T-helper 17 cell (primary cell): Measurements from ENCODE around the gene CARTPT. TPM values are rescaled to one million over a fixed set of nuclear protein-coding genes. Genes with fewer than 3 reads are reported as not detected.

Source experiments
- ATAC-seq: fragments of 150-1000 bp; cut with Tn5 transposase; 2 replicates; pipeline ENCODE4 v1.10.0; 2021; ENCODE audit warnings: mild to moderate bottlenecking, moderate library complexity
- DNase-seq, 3 donors: peaks; one replicate each; pipeline versions ENCODE4 v3.0.0 to v3.0.0-alpha.2; 2020 to 2021
- H3K9me3 ChIP-seq: one replicate; pipeline ENCODE4 v1.7.0; 2013; ENCODE audit warnings: low read length, mild to moderate bottlenecking; ENCODE audit not compliant: control insufficient read depth, poor library complexity, severe bottlenecking
- H3K27ac Mint-ChIP-seq: one replicate; pipeline ENCODE4 v1.8.0; 2022; ENCODE audit warnings: mild to moderate bottlenecking, moderate library complexity, mixed read lengths
- H3K27me3 Mint-ChIP-seq: one replicate; pipeline ENCODE4 v1.8.0; 2022; ENCODE audit warnings: mixed read lengths
- H3K36me3 Mint-ChIP-seq: one replicate; pipeline ENCODE4 v1.8.0; 2022; ENCODE audit warnings: low read depth, mixed read lengths
- H3K4me1 Mint-ChIP-seq: one replicate; pipeline ENCODE4 v1.8.0; 2022; ENCODE audit warnings: mild to moderate bottlenecking, mixed read lengths
- H3K4me3 Mint-ChIP-seq: one replicate; pipeline ENCODE4 v1.8.0; 2022; ENCODE audit warnings: mild to moderate bottlenecking, moderate library complexity, mixed read lengths
- total RNA-seq, 4 donors: library from RNA in 2 of 4; stranded (reverse) in 2 of 4; gene quantifications; one replicate each; pipeline ENCODE4 v1.2.3 and lab custom pipeline; 2022 to 2026

The CARTPT gene
- total RNA-seq (not detected), total RNA-seq (lab: John Stamatoyannopoulos, UW) (0 reads per million in 2 donors)

DNA sequence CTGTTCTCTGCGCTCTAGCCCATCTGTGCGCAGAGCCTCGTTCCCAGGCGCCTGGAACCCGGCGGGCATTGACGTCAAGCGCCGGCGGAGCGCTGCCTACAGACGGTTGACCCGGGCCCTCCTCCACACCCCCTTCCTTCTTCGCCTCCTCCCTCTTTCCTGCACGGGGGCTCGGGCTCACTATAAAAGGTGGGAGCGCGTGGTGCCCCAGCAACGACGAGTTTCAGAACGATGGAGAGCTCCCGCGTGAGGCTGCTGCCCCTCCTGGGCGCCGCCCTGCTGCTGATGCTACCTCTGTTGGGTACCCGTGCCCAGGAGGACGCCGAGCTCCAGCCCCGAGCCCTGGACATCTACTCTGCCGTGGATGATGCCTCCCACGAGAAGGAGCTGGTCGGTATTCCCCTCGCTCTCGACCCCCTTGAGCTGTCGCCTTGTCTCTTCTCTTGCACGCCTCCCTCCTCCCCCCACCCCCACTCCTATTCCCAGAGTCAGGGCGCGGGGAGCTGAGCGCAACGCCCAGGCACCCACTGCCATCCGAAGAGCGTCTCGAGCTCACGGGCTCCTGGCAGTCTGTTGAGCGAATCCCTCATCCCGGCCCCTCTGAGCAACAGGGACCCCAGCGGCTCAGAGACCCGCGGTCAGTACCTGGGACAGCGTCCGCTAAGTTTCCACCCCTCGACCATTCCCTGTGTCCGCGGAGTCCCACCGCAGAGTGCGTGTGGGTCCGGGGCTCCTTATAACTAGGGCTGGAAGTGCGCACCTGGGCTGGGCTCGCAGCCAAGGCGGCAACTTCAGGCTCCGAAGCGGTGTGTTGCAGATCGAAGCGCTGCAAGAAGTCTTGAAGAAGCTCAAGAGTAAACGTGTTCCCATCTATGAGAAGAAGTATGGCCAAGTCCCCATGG, at the start of gene CARTPT:
Gene CARTPT, plus strand, starts transcription at position 213 of the 902 bp plus-strand sequence. Its CDS starts 19 bp downstream, at position 232.
- H3K27ac Mint-ChIP-seq = no peak within 1 kb of the TSS
- peaks cover 84% of the 10 kb centered on the region for H3K27me3 Mint-ChIP-seq
- H3K36me3 Mint-ChIP-seq = no peaks in the 10 kb centered on the region
- no peak within 1 kb of the TSS for H3K4me3 Mint-ChIP-seq
- no peaks in the 10 kb centered on the region for H3K9me3 ChIP-seq
- ATAC-seq = no peak
- no peaks in the 10 kb centered on the region for H3K4me1 Mint-ChIP-seq
- DNase-seq = no peak

DNA sequence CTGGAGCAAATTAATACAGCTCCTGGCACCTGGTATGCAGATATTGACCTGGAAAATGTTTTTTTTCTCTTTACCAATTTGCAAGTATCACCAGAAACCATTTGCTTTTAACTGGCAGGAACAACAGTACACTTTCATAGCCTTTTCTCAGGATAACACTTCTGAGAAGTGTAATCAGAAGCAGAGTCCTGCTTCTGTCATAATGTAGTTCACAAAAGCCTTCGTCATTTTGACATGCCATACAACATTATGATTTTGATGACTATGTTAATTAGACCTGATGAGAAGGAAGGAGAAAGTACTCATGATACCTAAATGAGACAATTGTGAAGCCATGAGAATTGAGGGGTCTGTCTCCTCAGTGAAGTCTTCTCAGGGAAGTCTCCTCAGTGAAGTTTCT, 41.1 kb upstream of the CARTPT start:
- DNase-seq = no peak
- H3K9me3 ChIP-seq = no peaks in the 10 kb centered on the region
- peaks cover 3% of the 10 kb centered on the region for H3K36me3 Mint-ChIP-seq
- H3K4me1 Mint-ChIP-seq = no peaks in the 10 kb centered on the region
- H3K4me3 Mint-ChIP-seq = no peak overlapping the region
- H3K27me3 Mint-ChIP-seq = peaks cover 29% of the 10 kb centered on the region
- ATAC-seq = no peak
- H3K27ac Mint-ChIP-seq = no peak overlapping the region

DNA sequence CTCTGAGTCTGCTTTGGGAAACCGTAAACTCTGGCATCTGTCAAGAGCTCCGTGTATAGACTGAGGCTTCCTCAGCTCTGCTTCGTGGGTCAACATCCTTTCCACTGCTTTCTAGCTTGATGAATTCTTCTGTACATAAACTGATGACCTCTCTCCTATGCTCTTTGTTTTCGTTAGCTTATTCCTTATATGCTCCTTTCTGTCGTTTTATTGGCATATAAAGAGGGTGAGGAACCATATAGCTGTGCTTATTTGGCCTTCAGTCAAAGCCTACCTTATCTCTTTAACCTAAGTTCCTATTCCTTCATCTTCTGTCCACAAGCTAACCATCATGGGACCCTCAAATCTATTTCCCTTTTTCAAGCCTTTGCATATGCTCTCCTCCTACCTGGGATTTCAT, 39.4 kb upstream of the CARTPT start:
- Mint-ChIP-seq H3K4me1 (no peaks in the 10 kb centered on the region), H3K27me3 (peaks cover 28% of the 10 kb centered on the region), H3K27ac (no peak overlapping the region), H3K36me3 (peaks cover 3% of the 10 kb centered on the region), H3K4me3 (no peak overlapping the region)
- DNase-seq = no peak
- ATAC-seq = no peak
- H3K9me3 ChIP-seq = no peaks in the 10 kb centered on the region

DNA sequence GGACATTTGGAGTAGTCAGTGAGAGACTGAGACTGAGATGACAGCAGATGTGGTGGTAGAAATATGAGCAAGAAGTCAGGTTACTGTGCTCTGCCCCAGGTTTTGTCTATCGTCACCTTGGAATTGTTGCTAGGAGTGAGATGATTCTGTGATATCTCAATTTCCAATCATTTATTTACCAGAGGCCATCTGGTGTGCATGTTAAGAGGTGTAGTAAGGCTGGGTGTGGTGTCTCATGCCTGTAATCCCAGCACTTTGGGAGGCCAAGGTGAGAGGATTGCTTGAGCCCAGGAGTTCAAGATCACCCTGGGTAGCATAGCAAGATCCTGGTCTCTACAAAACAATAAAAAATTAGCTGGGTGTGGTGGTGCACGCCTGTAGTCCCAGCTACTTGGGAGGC, 38.6 kb upstream of the CARTPT start:
- ATAC-seq (no peak), DNase-seq (no peak)
- H3K9me3 ChIP-seq = no peaks in the 10 kb centered on the region
- Mint-ChIP-seq H3K4me1 (no peaks in the 10 kb centered on the region), H3K36me3 (peaks cover 3% of the 10 kb centered on the region), H3K27ac (no peak overlapping the region), H3K27me3 (peaks cover 28% of the 10 kb centered on the region), H3K4me3 (no peak overlapping the region)

DNA sequence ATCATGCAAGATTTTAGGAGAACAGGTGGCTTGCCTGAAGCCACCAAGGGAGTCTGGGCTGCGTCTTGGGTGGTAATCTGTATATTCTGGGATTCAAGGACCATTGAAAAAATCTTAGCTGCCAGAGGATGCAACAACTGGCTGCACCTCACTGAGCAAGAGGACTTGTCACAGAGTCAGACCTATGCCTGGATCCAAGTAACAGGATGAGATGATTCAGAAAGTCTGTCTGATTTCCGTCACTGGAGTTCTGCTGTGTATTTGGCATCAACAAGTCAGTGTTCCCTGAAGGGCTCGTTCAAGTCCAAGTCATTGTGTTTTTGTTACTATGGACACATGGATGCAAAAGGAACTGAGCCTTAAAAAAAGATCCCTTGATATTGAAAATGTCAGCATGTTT, 37.8 kb upstream of the CARTPT start:
- DNase-seq = no peak
- no peaks in the 10 kb centered on the region for H3K9me3 ChIP-seq
- Mint-ChIP-seq H3K4me1 (no peaks in the 10 kb centered on the region), H3K36me3 (peaks cover 3% of the 10 kb centered on the region), H3K27me3 (peaks cover 28% of the 10 kb centered on the region), H3K27ac (no peak overlapping the region), H3K4me3 (no peak overlapping the region)
- ATAC-seq = no peak

DNA sequence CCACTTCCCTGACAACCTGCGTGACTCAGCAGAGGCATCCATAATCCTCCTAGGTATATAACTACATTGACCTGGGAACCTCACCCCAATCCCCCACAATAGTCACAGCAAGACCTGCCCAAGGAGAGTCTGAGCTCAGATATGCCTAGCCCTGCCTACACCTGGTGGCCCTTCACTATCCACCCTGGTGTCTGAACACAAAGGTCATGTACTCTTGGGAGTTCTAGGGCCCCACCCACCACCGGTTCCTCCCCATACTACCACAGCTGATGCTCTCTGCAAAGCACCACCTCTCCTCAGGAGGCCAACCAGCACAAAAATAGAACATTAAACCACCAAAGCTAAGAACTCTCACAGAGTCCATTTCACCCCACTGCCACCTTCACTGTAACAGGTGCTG, 34.8 kb upstream of the CARTPT start:
- DNase-seq (no peak), ATAC-seq (no peak)
- Mint-ChIP-seq H3K27ac (no peak overlapping the region), H3K4me1 (no peaks in the 10 kb centered on the region), H3K4me3 (no peak overlapping the region), H3K27me3 (peaks cover 15% of the 10 kb centered on the region), H3K36me3 (peaks cover 3% of the 10 kb centered on the region)
- no peaks in the 10 kb centered on the region for H3K9me3 ChIP-seq

DNA sequence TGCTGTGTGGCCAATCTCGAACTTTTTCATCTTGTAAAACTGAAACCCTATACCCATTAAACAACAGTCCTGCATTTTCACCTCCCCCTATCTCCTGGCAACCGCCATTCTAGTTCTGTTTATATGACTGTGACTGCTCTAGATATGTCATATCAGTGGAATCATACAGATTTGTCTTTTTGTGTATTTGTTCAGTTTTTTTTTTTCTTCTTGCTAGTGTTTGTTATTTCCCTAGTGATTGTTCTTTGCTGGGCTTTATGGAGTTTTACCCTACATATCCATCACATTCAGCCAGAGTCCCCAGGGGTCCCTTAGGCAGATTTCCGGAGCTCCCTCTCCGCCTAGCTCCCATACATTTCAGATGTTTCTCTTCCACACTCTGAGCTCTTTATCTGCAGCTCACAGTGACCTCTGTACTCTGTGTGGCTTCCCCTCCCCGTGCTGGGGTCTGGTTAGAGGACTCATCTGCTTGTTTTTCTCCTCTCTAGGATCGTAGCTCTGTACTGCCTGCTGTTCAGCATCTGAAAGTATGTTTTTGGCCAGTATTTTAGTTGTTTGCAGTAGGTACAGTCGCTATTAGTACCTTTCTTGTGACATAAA, 25.1 kb upstream of the CARTPT start:
- DNase-seq = no peak
- Mint-ChIP-seq H3K36me3 (no peaks in the 10 kb centered on the region), H3K4me1 (peaks cover 6% of the 10 kb centered on the region), H3K27me3 (peaks cover 10% of the 10 kb centered on the region), H3K4me3 (no peak overlapping the region), H3K27ac (no peak overlapping the region)
- ATAC-seq = no peak
- no peaks in the 10 kb centered on the region for H3K9me3 ChIP-seq

DNA sequence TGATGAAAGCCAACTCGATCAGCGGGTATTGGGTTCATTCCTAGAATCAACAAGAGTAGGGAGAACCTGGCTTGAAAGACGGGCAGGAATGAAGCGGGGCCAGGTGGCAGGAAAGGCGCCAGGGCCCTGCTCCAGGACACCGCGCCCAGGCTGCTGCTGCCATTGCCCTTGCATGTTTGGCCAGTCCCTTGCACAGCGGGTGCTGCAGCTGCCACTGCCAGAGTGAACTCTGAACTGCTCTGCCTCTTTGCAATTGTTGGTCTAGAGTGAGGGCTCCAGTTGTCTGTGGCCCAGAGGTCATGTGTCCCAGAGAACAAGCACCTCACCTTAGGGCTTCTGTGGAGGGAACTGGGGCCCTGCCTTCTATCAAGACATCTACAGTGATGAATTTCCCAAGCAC, 24.0 kb upstream of the CARTPT start:
- peaks cover 10% of the 10 kb centered on the region for H3K27me3 Mint-ChIP-seq
- no peak overlapping the region for H3K4me3 Mint-ChIP-seq
- no peaks in the 10 kb centered on the region for H3K36me3 Mint-ChIP-seq
- no peak for ATAC-seq
- H3K9me3 ChIP-seq = no peaks in the 10 kb centered on the region
- H3K4me1 Mint-ChIP-seq = peaks cover 6% of the 10 kb centered on the region
- no peak for DNase-seq
- H3K27ac Mint-ChIP-seq = no peak overlapping the region

DNA sequence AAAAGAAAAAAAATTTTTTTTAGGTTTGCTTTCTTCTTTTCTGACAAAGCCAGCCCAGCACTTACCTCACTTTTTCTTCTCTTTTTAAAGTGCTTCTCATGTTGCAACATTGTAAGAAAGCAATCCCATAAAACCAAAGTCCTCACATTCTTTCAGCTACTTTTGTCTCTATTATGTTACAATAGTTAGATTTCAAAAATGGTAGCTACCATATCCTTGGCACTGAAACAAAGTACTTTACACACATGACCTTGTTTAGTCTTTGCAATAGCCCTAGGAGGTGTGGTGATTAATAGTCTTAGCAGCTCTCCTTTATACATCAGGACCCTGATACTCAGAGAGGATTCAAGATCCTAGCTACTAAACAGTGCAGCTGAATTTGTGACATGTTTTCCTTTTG, 23.5 kb upstream of the CARTPT start:
- ATAC-seq = no peak
- H3K27me3 Mint-ChIP-seq = peaks cover 10% of the 10 kb centered on the region
- no peaks in the 10 kb centered on the region for H3K36me3 Mint-ChIP-seq
- H3K4me1 Mint-ChIP-seq = peaks cover 6% of the 10 kb centered on the region
- H3K9me3 ChIP-seq = no peaks in the 10 kb centered on the region
- no peak for DNase-seq
- no peak overlapping the region for H3K27ac Mint-ChIP-seq
- no peak overlapping the region for H3K4me3 Mint-ChIP-seq

DNA sequence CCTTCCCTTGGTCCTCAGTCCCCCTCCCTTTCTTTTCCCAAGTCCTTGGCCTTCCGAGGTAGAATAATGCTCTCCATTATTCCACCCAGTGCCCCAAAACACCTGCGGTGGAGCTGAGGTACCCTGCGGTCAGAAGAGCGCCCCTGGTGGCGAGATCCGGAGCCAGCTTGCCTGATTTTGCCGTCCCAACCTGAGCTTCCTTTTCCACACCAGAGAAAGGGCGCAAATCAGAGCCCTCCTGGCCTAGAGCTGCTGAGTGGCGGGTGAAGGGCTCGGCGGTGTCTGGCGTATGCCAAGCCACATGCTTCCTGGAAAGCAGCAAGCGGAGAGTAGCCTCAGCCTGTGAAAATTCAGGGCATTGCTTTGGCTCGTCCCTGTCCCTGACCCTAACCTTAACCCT, 21.1 kb upstream of the CARTPT start:
- no peak for DNase-seq
- Mint-ChIP-seq H3K4me3 (no peak overlapping the region), H3K4me1 (peaks cover 6% of the 10 kb centered on the region), H3K36me3 (peaks cover 1% of the 10 kb centered on the region), H3K27me3 (peaks cover 16% of the 10 kb centered on the region), H3K27ac (no peak overlapping the region)
- no peak for ATAC-seq
- no peaks in the 10 kb centered on the region for H3K9me3 ChIP-seq

DNA sequence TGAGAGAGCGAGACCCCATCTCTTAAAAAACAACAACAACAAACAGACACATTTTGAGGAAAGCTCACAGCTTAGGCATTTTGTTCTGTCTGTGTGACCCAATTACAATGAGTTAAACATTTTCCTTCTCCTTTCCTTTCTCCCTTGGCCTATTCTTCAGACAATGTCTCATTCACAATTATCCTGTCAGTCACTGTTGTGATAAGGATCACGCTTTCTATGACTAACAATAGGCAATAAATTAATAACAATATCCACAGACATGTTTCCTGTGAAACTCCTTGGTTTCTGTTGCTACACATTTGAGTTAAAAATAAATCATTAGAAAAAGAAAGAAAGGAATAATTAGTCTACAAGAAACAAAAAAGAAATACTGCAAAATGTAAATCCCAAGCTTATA, 19.8 kb upstream of the CARTPT start:
- Mint-ChIP-seq H3K27me3 (peaks cover 19% of the 10 kb centered on the region), H3K36me3 (peaks cover 2% of the 10 kb centered on the region), H3K4me3 (no peak overlapping the region), H3K4me1 (peaks cover 3% of the 10 kb centered on the region), H3K27ac (no peak overlapping the region)
- DNase-seq (no peak), ATAC-seq (no peak)
- H3K9me3 ChIP-seq = no peaks in the 10 kb centered on the region

DNA sequence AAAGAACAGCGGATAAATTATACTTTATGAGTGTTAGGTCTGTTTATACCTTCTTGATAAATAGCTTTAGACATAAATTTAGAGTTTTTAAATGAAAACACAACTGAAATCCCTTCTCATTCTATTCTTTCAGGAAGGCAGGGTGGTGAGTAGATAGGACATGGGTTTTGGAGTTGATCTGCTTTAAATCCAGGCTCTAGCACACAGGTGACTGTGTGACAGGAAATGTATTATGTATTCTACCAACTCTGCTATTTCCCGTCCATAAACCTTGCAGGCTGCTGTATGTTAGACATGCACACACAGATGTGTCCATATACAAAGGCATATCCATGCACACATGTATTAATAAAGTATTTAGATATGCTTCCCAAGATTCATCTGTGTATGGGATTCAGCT, 19.3 kb upstream of the CARTPT start:
- H3K9me3 ChIP-seq = no peaks in the 10 kb centered on the region
- ATAC-seq (no peak), DNase-seq (no peak)
- H3K4me3 Mint-ChIP-seq = no peak overlapping the region
- H3K27ac Mint-ChIP-seq = no peak overlapping the region
- peaks cover 2% of the 10 kb centered on the region for H3K36me3 Mint-ChIP-seq
- H3K27me3 Mint-ChIP-seq = peaks cover 20% of the 10 kb centered on the region
- peaks cover 3% of the 10 kb centered on the region for H3K4me1 Mint-ChIP-seq

DNA sequence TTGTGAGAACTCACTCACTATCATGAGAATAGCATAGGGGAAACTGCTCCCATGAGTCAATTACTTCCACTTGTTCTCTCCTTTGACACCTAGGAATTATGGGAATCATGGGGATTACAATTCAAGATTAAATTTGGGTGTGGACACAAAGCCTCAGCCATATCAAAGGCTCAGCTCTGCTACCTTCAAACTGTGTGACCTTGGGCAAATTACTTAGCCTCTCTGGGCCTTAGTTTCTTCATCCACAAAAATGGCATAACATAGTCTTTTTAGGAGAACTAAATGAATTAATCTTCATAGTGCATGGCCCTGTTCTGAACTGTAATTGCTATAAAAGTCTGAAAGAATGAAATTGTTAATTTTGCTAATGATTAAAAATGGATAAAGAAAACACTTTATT, 18.3 kb upstream of the CARTPT start:
- Mint-ChIP-seq H3K4me1 (peaks cover 3% of the 10 kb centered on the region), H3K36me3 (peaks cover 2% of the 10 kb centered on the region), H3K4me3 (no peak overlapping the region), H3K27me3 (peaks cover 28% of the 10 kb centered on the region), H3K27ac (no peak overlapping the region)
- ATAC-seq (no peak), DNase-seq (no peak)
- no peaks in the 10 kb centered on the region for H3K9me3 ChIP-seq

DNA sequence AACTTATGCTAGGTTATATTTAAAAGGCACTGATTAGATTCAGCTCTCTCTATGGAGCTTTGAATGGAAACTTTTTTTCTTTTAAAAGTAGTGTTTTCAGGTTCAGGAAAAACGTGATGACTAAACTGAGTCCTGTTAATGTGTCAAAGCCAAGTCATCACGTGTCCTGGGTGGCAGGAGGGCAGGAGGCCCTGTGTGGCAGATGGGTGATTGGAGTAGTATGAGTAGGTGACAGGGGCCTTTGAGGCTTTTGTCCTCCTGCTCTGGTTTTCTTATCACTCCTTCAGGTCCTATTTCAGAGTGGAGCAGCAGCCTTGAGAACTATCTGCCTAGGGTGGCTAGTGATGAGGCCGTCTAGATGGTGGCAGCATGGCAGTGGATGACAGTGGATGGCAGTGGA, 17.7 kb upstream of the CARTPT start:
- DNase-seq = no peak
- H3K4me1 Mint-ChIP-seq = peaks cover 3% of the 10 kb centered on the region
- no peak overlapping the region for H3K27ac Mint-ChIP-seq
- ATAC-seq = no peak
- H3K4me3 Mint-ChIP-seq = no peak overlapping the region
- H3K36me3 Mint-ChIP-seq = peaks cover 2% of the 10 kb centered on the region
- H3K9me3 ChIP-seq = no peaks in the 10 kb centered on the region
- H3K27me3 Mint-ChIP-seq = peaks cover 34% of the 10 kb centered on the region
